Cardiac muscle cell (in vitro differentiated cells and primary cell): Measurements from ENCODE around the gene ITPRIPL2. TPM values are rescaled to one million over a fixed set of nuclear protein-coding genes. Genes with fewer than 3 reads are reported as not detected.

Experiments
- DNase-seq, 2 donors: peaks; one replicate each; pipeline versions ENCODE4 v3.0.0 to v3.0.0-alpha.2; 2010 to 2017; ENCODE audit warnings: low read depth in 1 of 2, low spot score in 1 of 2
- H3K27ac ChIP-seq: fragments of 200-600 bp; sonication (generic); 2 replicates; pipeline ENCODE4 v1.5.1; 2016
- H3K27me3 ChIP-seq: fragments of 200-600 bp; sonication (generic); 2 replicates; pipeline ENCODE4 v1.6.0; 2016; ENCODE audit warnings: control low read depth
- H3K36me3 ChIP-seq: fragments of 200-600 bp; sonication (generic); 2 replicates; pipeline ENCODE4 v1.5.1; 2016; ENCODE audit warnings: control low read depth
- H3K4me1 ChIP-seq: fragments of 200-600 bp; sonication (generic); 2 replicates; pipeline ENCODE4 v1.8.1; 2017; ENCODE audit warnings: low read depth, mild to moderate bottlenecking, mixed run types
- H3K4me3 ChIP-seq: fragments of 200-600 bp; sonication (generic); 2 replicates; pipeline ENCODE4 v1.5.1; 2016; ENCODE audit warnings: mild to moderate bottlenecking
- H3K9me3 ChIP-seq: fragments of 200-600 bp; sonication (generic); 2 replicates; pipeline ENCODE4 v1.5.1; 2017; ENCODE audit warnings: low read depth, mild to moderate bottlenecking, control low read depth
- polyA plus RNA-seq: library from polyadenylated mRNA; unstranded; fragments of >200 nt; fragmentation: Nextera tagmentation; extraction: Ambion mirVana; gene quantifications from 2 replicates; pipeline ENCODE4 v1.2.1, GENCODE V29; 2016
- total RNA-seq: library from RNA; depleted of rRNA; stranded (reverse); fragments of >200 nt; gene quantifications from 2 replicates; pipeline ENCODE4 v1.2.3, GENCODE V29; 2016
- TF ChIP-seq, protein P1 (sequence below): IDR thresholded peaks from 2 replicates; pipeline ENCODE4 v1.5.1; 2012; ENCODE audit warnings: low read depth, mild to moderate bottlenecking, low read length

Gene ITPRIPL2
- total and polyA plus RNA-seq, 2 experiments from 2014 or later: 2.8 to 9.7 TPM

DNA sequence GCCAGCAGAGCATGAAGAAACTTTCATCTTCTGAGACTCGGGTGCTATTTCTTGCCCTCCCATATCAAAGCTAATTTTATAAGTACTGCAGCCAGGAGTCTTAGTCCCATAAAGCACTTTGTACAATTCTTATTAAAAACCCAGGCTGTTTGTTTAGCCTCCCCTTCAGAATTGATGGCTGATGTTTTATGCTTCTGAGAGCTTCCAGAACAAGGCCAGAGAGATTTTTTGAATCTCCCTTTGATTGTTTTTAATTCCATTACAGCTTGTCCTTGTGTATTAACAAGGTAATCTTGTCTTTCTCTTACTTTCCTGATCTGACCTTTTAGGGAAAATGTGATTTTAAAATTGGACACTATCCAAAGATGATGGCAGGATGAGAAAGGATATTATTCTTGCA lies 30.1 kb upstream of the ITPRIPL2 start:
- Histone ChIP-seq H3K9me3 (no peaks in the 10 kb centered on the region), H3K27ac (no peak overlapping the region), H3K36me3 (peaks cover 7% of the 10 kb centered on the region), H3K4me1 (peaks cover 6% of the 10 kb centered on the region), H3K27me3 (no peaks in the 10 kb centered on the region), H3K4me3 (no peak overlapping the region)
- no peak for DNase-seq
- TF ChIP-seq, protein P1, sequence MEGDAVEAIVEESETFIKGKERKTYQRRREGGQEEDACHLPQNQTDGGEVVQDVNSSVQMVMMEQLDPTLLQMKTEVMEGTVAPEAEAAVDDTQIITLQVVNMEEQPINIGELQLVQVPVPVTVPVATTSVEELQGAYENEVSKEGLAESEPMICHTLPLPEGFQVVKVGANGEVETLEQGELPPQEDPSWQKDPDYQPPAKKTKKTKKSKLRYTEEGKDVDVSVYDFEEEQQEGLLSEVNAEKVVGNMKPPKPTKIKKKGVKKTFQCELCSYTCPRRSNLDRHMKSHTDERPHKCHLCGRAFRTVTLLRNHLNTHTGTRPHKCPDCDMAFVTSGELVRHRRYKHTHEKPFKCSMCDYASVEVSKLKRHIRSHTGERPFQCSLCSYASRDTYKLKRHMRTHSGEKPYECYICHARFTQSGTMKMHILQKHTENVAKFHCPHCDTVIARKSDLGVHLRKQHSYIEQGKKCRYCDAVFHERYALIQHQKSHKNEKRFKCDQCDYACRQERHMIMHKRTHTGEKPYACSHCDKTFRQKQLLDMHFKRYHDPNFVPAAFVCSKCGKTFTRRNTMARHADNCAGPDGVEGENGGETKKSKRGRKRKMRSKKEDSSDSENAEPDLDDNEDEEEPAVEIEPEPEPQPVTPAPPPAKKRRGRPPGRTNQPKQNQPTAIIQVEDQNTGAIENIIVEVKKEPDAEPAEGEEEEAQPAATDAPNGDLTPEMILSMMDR: no peak

DNA sequence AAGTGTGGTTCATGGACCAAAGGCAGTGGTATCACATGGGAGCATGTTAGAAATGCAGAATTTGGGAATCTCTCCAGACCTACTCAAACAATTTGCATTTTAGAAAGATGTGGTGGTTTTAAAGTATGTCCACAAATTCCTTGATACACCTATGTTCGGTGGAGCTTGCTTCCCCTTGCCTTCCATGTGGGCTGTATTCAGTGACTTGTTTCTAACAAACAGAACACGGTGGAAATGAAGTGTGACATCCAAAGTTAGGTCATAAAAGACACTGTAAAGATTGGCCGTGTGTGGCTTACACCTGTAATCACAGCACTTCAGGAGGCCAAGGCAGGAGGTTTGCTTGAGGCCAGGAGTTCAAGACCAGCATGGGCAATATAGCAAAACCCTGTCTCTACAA lies 29.6 kb upstream of the ITPRIPL2 start:
- TF ChIP-seq, protein P1: no peak
- Histone ChIP-seq H3K27ac (no peak overlapping the region), H3K36me3 (peaks cover 2% of the 10 kb centered on the region), H3K9me3 (no peaks in the 10 kb centered on the region), H3K4me1 (peaks cover 6% of the 10 kb centered on the region), H3K27me3 (no peaks in the 10 kb centered on the region), H3K4me3 (no peak overlapping the region)
- DNase-seq: no peak

DNA sequence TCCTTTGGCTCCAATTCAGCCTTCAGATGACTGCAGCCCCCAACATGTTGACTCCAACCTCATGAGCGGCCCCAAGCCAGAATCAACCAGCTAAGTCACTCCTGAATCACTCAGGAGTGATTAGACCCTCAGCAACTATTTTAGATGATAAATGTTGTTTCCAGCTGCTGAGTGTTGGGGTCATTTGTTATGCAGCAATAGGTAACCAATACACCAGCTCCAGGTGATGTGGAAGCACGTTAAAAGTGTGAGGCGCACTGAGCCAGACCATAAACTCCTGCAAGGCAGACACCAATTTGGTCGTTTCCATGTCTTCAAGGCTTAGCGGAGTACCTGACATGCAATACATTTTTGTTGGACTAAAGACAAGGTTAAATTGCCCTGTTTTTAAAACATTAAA lies 28.9 kb upstream of the ITPRIPL2 start:
- Histone ChIP-seq H3K27ac (no peak overlapping the region), H3K27me3 (no peaks in the 10 kb centered on the region), H3K36me3 (no peaks in the 10 kb centered on the region), H3K4me3 (no peak overlapping the region), H3K4me1 (peaks cover 6% of the 10 kb centered on the region), H3K9me3 (no peaks in the 10 kb centered on the region)
- TF ChIP-seq, protein P1: no peak
- DNase-seq: no peak

DNA sequence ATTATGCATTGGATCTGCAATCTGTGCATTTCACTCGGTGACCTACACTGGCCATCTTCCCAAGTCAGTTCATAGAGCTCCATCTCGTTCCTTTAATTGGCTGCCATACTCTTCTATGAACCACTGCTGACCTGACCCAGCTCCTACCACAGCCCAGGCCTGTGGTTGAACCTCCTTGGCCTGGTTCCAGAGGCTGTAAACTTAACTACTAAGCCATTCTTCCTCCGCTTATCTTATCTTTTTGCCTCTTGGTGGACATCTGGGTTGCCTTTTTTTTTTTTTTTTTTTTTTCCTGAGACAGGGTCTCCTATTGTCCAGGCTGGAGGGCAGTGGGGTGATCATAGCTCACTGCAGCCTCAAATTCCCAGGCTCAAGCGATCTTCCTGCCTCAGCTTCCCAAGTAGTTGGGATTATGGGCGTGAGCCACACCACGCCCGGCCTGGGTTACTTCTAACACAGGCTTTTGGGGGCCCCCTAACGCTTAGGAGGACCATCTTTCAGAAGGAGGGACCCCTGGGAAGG lies 28.0 kb upstream of the ITPRIPL2 start:
- peak; percentile 12 to 67 for DNase-seq
- no peaks in the 10 kb centered on the region for H3K36me3 ChIP-seq
- TF ChIP-seq, protein P1: no peak
- no peak overlapping the region for H3K27ac ChIP-seq
- no peak overlapping the region for H3K4me3 ChIP-seq
- peaks cover 6% of the 10 kb centered on the region for H3K4me1 ChIP-seq
- H3K27me3 ChIP-seq: no peaks in the 10 kb centered on the region
- no peaks in the 10 kb centered on the region for H3K9me3 ChIP-seq

DNA sequence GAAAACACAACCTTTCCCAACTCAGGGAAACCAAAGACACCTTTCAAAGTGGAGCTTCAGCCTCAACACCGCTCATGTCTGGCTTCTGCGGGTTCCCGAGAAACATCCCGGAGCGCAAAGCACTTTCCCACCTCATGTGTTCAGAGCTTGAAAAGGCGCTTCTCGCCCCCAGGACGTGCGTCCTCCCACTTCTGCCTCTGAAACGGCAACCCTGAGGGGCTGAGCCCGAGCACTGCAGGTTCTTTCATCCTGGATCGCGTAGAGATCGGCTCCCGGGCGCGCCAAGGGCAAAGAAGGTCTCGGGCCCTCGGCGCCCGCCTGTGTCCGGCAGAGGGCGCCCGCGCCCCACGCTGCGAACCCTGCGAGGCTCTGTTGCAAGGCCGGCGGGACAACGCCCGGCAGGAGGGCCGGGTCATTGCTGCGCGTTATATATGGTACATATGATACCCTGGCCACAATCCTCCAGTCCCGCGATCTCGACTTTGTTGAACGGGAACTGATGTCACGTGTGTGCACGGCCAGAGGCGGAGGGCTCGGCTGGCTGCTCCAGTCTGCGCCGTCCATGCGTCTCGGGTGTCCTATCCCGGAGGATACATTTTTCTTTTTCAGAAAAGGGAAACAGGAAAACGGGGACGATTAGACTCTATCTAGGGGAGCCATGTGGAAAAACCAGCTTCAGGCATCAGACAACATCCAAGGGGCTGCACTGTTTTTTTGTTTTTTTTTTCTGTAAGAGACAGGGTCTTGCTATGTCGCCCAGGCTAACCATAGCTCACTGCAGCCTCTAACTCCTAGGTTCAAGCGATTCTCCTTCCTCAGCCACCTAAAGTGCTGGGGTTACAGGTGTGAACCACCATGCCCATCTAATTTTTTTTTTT lies 27.2 kb upstream of the ITPRIPL2 start:
- Histone ChIP-seq H3K4me1 (peaks cover 6% of the 10 kb centered on the region), H3K9me3 (no peaks in the 10 kb centered on the region), H3K4me3 (no peak overlapping the region), H3K27me3 (no peaks in the 10 kb centered on the region), H3K36me3 (no peaks in the 10 kb centered on the region), H3K27ac (no peak overlapping the region)
- peak; percentile 84 to 95 for DNase-seq
- TF ChIP-seq, protein P1: peak; percentile 98
